Endodermal cell (in vitro differentiated cells): ENCODE measurements around the gene PADI2. TPM values are rescaled to one million over a fixed set of nuclear protein-coding genes. Genes with fewer than 3 reads are reported as not detected.

Source experiments
- DNase-seq: peaks from one replicate; pipeline ENCODE4 v3.0.0-alpha.2; 2017
- H3K27ac ChIP-seq: 2 replicates; pipeline ENCODE4 v1.5.1; 2013; ENCODE audit warnings: mild to moderate bottlenecking, low read depth, low read length, moderate library complexity
- H3K27me3 ChIP-seq: 2 replicates; pipeline ENCODE4 v1.6.1; 2013; ENCODE audit warnings: mild to moderate bottlenecking, low read length, moderate library complexity; ENCODE audit not compliant: insufficient read depth, control insufficient read depth, poor library complexity, severe bottlenecking
- H3K36me3 ChIP-seq: 2 replicates; pipeline ENCODE4 v1.7.0; 2013; ENCODE audit warnings: mild to moderate bottlenecking, low read length, moderate library complexity; ENCODE audit not compliant: control insufficient read depth, insufficient read depth
- H3K4me1 ChIP-seq: one replicate; pipeline ENCODE4 v1.7.0; 2013; ENCODE audit warnings: low read length; ENCODE audit not compliant: control insufficient read depth, insufficient read depth
- H3K4me3 ChIP-seq: 2 replicates; pipeline ENCODE4 v1.5.1; 2013; ENCODE audit warnings: mild to moderate bottlenecking, low read length, moderate library complexity
- H3K9ac ChIP-seq: 2 replicates; pipeline ENCODE4 v1.6.1; 2013; ENCODE audit warnings: mild to moderate bottlenecking, low read length, moderate library complexity; ENCODE audit not compliant: poor library complexity, severe bottlenecking; ENCODE audit errors: extremely low read depth
- H3K9me3 ChIP-seq: 2 replicates; pipeline ENCODE4 v1.6.1; 2013; ENCODE audit warnings: mild to moderate bottlenecking, low read length, moderate library complexity; ENCODE audit not compliant: control insufficient read depth
- H3K27ac Mint-ChIP-seq: 2 replicates; pipeline ENCODE4 v1.8.0; 2020; ENCODE audit warnings: mixed read lengths
- H3K27me3 Mint-ChIP-seq: 2 replicates; pipeline ENCODE4 v1.8.0; 2021; ENCODE audit warnings: mild to moderate bottlenecking, mixed read lengths; ENCODE audit not compliant: insufficient read depth
- H3K36me3 Mint-ChIP-seq: 2 replicates; pipeline ENCODE4 v1.8.0; 2020; ENCODE audit warnings: low read depth, mixed read lengths
- H3K4me1 Mint-ChIP-seq: 2 replicates; pipeline ENCODE4 v1.8.0; 2020; ENCODE audit warnings: mixed read lengths
- H3K4me3 Mint-ChIP-seq: 2 replicates; pipeline ENCODE4 v1.8.0; 2020; ENCODE audit warnings: mild to moderate bottlenecking, moderate library complexity, mixed read lengths
- H3K9me3 Mint-ChIP-seq: 2 replicates; pipeline ENCODE4 v1.8.0; 2020; ENCODE audit warnings: mild to moderate bottlenecking, mixed read lengths
- CTCF ChIP-seq: fragments of 200-600 bp; sonication (generic); conservative IDR thresholded peaks from 2 replicates; pipeline ENCODE4 v1.5.0; 2021; ENCODE audit warnings: antibody characterized with exemption, mild to moderate bottlenecking
- WGBS, 2 experiments: methylation state at CpG; one replicate each; pipeline versions ENCODE4 v1.1.5 to v1.1.7; 2013; ENCODE audit warnings: missing lambda C conversion rate in 2 of 2, mixed read lengths in 1 of 2; ENCODE audit not compliant: insufficient coverage in 1 of 2, insufficient read length in 1 of 2; 5-methylcytosine and 5-hydroxymethylcytosine counted together
- total RNA-seq, 2 donors: library from RNA; stranded (reverse); fragmentation: NEBNext Ultra II Directional in 1 of 2; extraction: Animal tissue kit (Norgen Biotek cat#: 25700) in 1 of 2; gene quantifications; 2 replicates in 1 of 2; 3 replicates in 1 of 2; pipeline ENCODE4 v1.2.1, GENCODE V29; 2021

Gene PADI2
- total RNA-seq, 2 donors from 2014 or later: 2.0 to 2.7 TPM

- Histone ChIP-seq H3K27ac (no peak overlapping the region), H3K4me3 (no peak overlapping the region), H3K27me3 (peaks cover 23% of the 10 kb centered on the region), H3K9me3 (no peaks in the 10 kb centered on the region), H3K4me1 (no peaks in the 10 kb centered on the region), H3K36me3 (no peaks in the 10 kb centered on the region), H3K9ac (no peak overlapping the region)
- no peak for TF ChIP-seq CTCF
- Mint-ChIP-seq H3K4me3 (no peak overlapping the region), H3K4me1 (peaks cover 12% of the 10 kb centered on the region), H3K9me3 (no peaks in the 10 kb centered on the region), H3K36me3 (no peaks in the 10 kb centered on the region), H3K27ac (no peak overlapping the region), H3K27me3 (peaks cover 27% of the 10 kb centered on the region)
- DNase-seq: no peak
- WGBS, 2 experiments: 88 to 90% methylated on average over 6 to 9 of the region's 9 CpGs
These were observed 3.4 kb upstream of the PADI2 start for GRCh38 chr1:17122521-17123164.

- no peak for DNase-seq
- H3K36me3 ChIP-seq: no peaks in the 10 kb centered on the region
- peaks cover 33% of the 10 kb centered on the region for H3K27me3 Mint-ChIP-seq
- H3K9me3 ChIP-seq: no peaks in the 10 kb centered on the region
- TF ChIP-seq CTCF: no peak
- no peak overlapping the region for H3K9ac ChIP-seq
- peaks cover 12% of the 10 kb centered on the region for H3K4me1 Mint-ChIP-seq
- no peak overlapping the region for H3K27ac Mint-ChIP-seq
- WGBS, 2 experiments: 87 to 94% methylated on average over 6 to 8 of the region's 8 CpGs
- H3K27ac ChIP-seq: no peak overlapping the region
- H3K27me3 ChIP-seq: peaks cover 30% of the 10 kb centered on the region
- H3K9me3 Mint-ChIP-seq: no peaks in the 10 kb centered on the region
- H3K36me3 Mint-ChIP-seq: no peaks in the 10 kb centered on the region
- H3K4me1 ChIP-seq: no peaks in the 10 kb centered on the region
- no peak overlapping the region for H3K4me3 Mint-ChIP-seq
- no peak overlapping the region for H3K4me3 ChIP-seq
These were observed 2.6 kb upstream of the PADI2 start for GRCh38 chr1:17121881-17122280.

- Histone ChIP-seq H3K27ac (no peak overlapping the region), H3K4me3 (no peak overlapping the region), H3K4me1 (no peaks in the 10 kb centered on the region), H3K27me3 (peaks cover 37% of the 10 kb centered on the region), H3K9me3 (no peaks in the 10 kb centered on the region), H3K9ac (no peak overlapping the region), H3K36me3 (no peaks in the 10 kb centered on the region)
- WGBS, 2 experiments: 91 to 94% methylated on average over 17 to 23 of the region's 23 CpGs
- peaks cover 12% of the 10 kb centered on the region for H3K4me1 Mint-ChIP-seq
- no peaks in the 10 kb centered on the region for H3K36me3 Mint-ChIP-seq
- no peaks in the 10 kb centered on the region for H3K9me3 Mint-ChIP-seq
- H3K4me3 Mint-ChIP-seq: no peak overlapping the region
- H3K27ac Mint-ChIP-seq: no peak overlapping the region
- peaks cover 40% of the 10 kb centered on the region for H3K27me3 Mint-ChIP-seq
- no peak for TF ChIP-seq CTCF
- DNase-seq: no peak
These were observed 1.9 kb upstream of the PADI2 start for GRCh38 chr1:17120962-17121837.
